Measurements from ENCODE around the gene CFL1. TPM values are rescaled to one million over a fixed set of nuclear protein-coding genes. Genes with fewer than 3 reads are reported as not detected.

Gene CFL1
- total and polyA plus RNA-seq, 2 of the 8 experiments (the other 6 are each of a cell fraction or from before 2014, with no cell fraction given) = 1,252 to 1,365 TPM

GRCh38 chr11:65861165-65861505 is 3.2 kb upstream of the CFL1 start:
- no peak for TF ChIP-seq ASH2L (IDR thresholded peaks at IDR 0.05; ENCODE audit: low read length)
- no peak for TF ChIP-seq FOSL1 (IDR thresholded peaks at IDR 0.05; ENCODE audit: insufficient read depth, low read depth, low read length)
- no peak for TF ChIP-seq ZNF274 (IDR thresholded peaks at IDR 0.05; ENCODE audit: borderline replicate concordance, extremely low read depth, low read length)
- TF ChIP-seq TBP (IDR thresholded peaks at IDR 0.05; ENCODE audit: low read depth, low read length) = no peak
- TF ChIP-seq KDM1A (IDR thresholded peaks at IDR 0.05; ENCODE audit: borderline replicate concordance, low read length) = no peak
- no peak for TF ChIP-seq SRF (IDR thresholded peaks at IDR 0.05; ENCODE audit: low read depth, low read length)
- no peak for TF ChIP-seq RBBP5 (IDR thresholded peaks at IDR 0.05; ENCODE audit: borderline replicate concordance, low read depth, low read length)
- TF ChIP-seq CREB1 (IDR thresholded peaks at IDR 0.05) = no peak
- TF ChIP-seq SP4 (IDR thresholded peaks at IDR 0.05; ENCODE audit: low read length) = no peak
- TF ChIP-seq CBX8 (IDR thresholded peaks at IDR 0.05; ENCODE audit: borderline replicate concordance, low read depth, low read length) = no peak
- TF ChIP-seq TCF12 (IDR thresholded peaks at IDR 0.05; ENCODE audit: low read depth, low read length) = no peak
- no peak for TF ChIP-seq CTBP2 (IDR thresholded peaks at IDR 0.05; ENCODE audit: borderline replicate concordance, insufficient read depth, insufficient read length, low read length)
- TF ChIP-seq POLR2A (IDR thresholded peaks at IDR 0.05; ENCODE audit: control extremely low read depth in 1 of 2, low read depth in 2 of 2, low read length in 2 of 2) = no peak
- H3K9ac ChIP-seq (replicated peaks in 1 of 4; ENCODE audit: extremely low read depth in 1 of 4, low read depth in 3 of 4, low read length in 3 of 4) = peak overlapping the region; percentile 74 to 97 (median 86)
- no peak overlapping the region for H2BK20ac ChIP-seq (ENCODE audit: low read length)
- H2AK5ac ChIP-seq (ENCODE audit: low read depth, low read length) = no peak overlapping the region
- H2BK12ac ChIP-seq (ENCODE audit: low read depth, low read length) = peak overlapping the region; percentile 43; the same call in 1 of the 2 replicates
- H3K4me3 ChIP-seq (ENCODE audit: extremely low read depth in 1 of 4, insufficient read depth in 2 of 4, low read depth in 3 of 4, low read length in 4 of 4) = peak overlapping the region; percentile 75 to 95 (median 82)
- H4K8ac ChIP-seq (ENCODE audit: extremely low read depth, insufficient read depth, low read length) = peak overlapping the region; percentile 64
- peak overlapping the region; percentile 64 for H4K5ac ChIP-seq (ENCODE audit: insufficient read length, low read depth, low read length)
- no peak overlapping the region for H2BK120ac ChIP-seq (replicated peaks; ENCODE audit: low read depth, low read length)
- no peak for DNase-seq (ENCODE audit: low read depth in 1 of 2, low spot score in 2 of 2)
- no peak for FAIRE-seq
- peaks cover 6 to 20% of the 10 kb centered on the region in 2 experiments for H3K79me2 ChIP-seq (ENCODE audit: control insufficient read depth in 1 of 2, insufficient read depth in 2 of 2, low read length in 2 of 2)
- H2BK15ac ChIP-seq (ENCODE audit: low read length) = 0 out of 2 replicates have a peak overlapping the region, but pooled peaks have one; percentile 3
- peak overlapping the region; percentile 95 to 97 for H3K4me2 ChIP-seq (ENCODE audit: insufficient read depth in 1 of 2, low read depth in 2 of 2, low read length in 2 of 2)
- no peak overlapping the region for H2AFZ ChIP-seq (ENCODE audit: low read length)
- peak overlapping the region; percentile 59 for H3K56ac ChIP-seq (replicated peaks; ENCODE audit: insufficient read length, low read depth, low read length)
- H3K27ac ChIP-seq (ENCODE audit: low read depth, low read length) = peak overlapping the region; percentile 82; the same call in 1 of the 2 replicates
- H3K4me1 ChIP-seq (replicated peaks in 1 of 4; ENCODE audit: control insufficient read depth in 3 of 4, insufficient read depth in 4 of 4, low read length in 3 of 4) = peaks cover 0 to 14% (median 6%) of the 10 kb centered on the region in 4 experiments; a peak in 5 of 7 replicates
- H3K23ac ChIP-seq (ENCODE audit: insufficient read length) = no peak overlapping the region
- CTCF ChIA-PET (ENCODE audit: partially characterized antibody) = interaction anchor here (0.6 to 9.9 kb wide), 16 partner anchors 9 to 246 kb away, joined by 3 to 191 read pairs (median 5); partner anchors contain the start of genes CCDC85B, CTSW, FIBP and KAT5
- H3K18ac ChIP-seq (ENCODE audit: extremely low read depth, low read length) = peak overlapping the region; percentile 38; the same call in 1 of the 2 replicates
- H4K91ac ChIP-seq (replicated peaks; ENCODE audit: insufficient read length, low read length) = peak overlapping the region; percentile 79
- peak overlapping the region; percentile 89; the same call in 1 of the 2 replicates for H2BK5ac ChIP-seq (ENCODE audit: low read depth, low read length)
- peaks cover 6 to 9% of the 10 kb centered on the region in 2 experiments for H4K20me1 ChIP-seq (replicated peaks in 1 of 2; ENCODE audit: control insufficient read depth in 1 of 2, insufficient read depth in 2 of 2, low read length in 2 of 2)
- POLR2A ChIA-PET (ENCODE audit: partially characterized antibody) = interaction anchor here (0.6 to 39.7 kb wide), 17 partner anchors 5 to 314 kb away, joined by 3 to 1071 read pairs (median 4); partner anchors contain the start of genes CCDC85B, CFL1, CTSW and EFEMP2
- H3K36me3 ChIP-seq (ENCODE audit: control insufficient read depth in 2 of 4, insufficient read depth in 4 of 4, low read length in 3 of 4) = peaks cover 5 to 17% (median 15%) of the 10 kb centered on the region in 4 experiments
- 13% methylated on average over 14 of the region's 14 CpGs; no CpG with 5 or more reads in 1 of the 2 experiments for WGBS, 2 experiments (ENCODE audit: extremely low coverage in 1 of 2, insufficient coverage in 1 of 2, insufficient read length in 1 of 2, insufficient replicate concordance in 2 of 2, low coverage in 1 of 2, low lambda C conversion rate in 2 of 2, missing lambda C conversion rate in 1 of 2)
- no peaks in the 10 kb centered on the region for H3K27me3 ChIP-seq (replicated peaks in 1 of 4; ENCODE audit: control insufficient read depth in 3 of 4, extremely low read depth in 1 of 4, insufficient read depth in 3 of 4, low read length in 3 of 4)
- H3K14ac ChIP-seq (ENCODE audit: insufficient read length) = no peak overlapping the region
- no peaks in the 10 kb centered on the region for H3K9me3 ChIP-seq (ENCODE audit: insufficient read depth in 2 of 2, low read depth in 1 of 2, low read length in 1 of 2)
- H3K79me1 ChIP-seq (ENCODE audit: low read depth, low read length) = peaks cover 5% of the 10 kb centered on the region
- H3K4ac ChIP-seq (replicated peaks; ENCODE audit: insufficient read length, low read depth, low read length) = peak overlapping the region; percentile 32
- peaks cover 19% of the 10 kb centered on the region for H3K23me2 ChIP-seq (ENCODE audit: low read depth, low read length)

Data from H1 (cell line).